ENCODE results near the gene SDC3.

DNA sequence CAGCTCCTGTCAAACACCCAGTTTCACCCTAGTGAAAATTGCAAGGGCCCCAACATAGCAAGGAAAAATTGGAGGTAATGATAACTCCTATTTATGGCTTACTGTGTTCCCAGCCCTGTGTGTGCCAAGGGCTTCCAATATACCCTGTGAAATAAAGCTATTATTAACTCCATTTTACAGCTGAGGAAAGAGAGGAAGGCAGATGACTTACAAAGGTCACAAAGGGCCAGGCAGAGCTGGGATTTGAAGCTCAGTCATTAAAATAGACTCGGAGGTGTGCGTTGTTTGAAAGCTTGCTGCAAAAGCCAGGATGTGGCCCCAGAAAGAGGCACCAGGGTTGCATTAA, 20.2 kb upstream of the SDC3 start:
- TF ChIP-seq POLR2A (IDR thresholded peaks at IDR 0.05), result no peak
- TF ChIP-seq, protein P1, sequence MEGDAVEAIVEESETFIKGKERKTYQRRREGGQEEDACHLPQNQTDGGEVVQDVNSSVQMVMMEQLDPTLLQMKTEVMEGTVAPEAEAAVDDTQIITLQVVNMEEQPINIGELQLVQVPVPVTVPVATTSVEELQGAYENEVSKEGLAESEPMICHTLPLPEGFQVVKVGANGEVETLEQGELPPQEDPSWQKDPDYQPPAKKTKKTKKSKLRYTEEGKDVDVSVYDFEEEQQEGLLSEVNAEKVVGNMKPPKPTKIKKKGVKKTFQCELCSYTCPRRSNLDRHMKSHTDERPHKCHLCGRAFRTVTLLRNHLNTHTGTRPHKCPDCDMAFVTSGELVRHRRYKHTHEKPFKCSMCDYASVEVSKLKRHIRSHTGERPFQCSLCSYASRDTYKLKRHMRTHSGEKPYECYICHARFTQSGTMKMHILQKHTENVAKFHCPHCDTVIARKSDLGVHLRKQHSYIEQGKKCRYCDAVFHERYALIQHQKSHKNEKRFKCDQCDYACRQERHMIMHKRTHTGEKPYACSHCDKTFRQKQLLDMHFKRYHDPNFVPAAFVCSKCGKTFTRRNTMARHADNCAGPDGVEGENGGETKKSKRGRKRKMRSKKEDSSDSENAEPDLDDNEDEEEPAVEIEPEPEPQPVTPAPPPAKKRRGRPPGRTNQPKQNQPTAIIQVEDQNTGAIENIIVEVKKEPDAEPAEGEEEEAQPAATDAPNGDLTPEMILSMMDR (IDR thresholded peaks at IDR 0.05), result no peak

All from right lobe of liver (tissue), 4 donors.